Activated CD4-positive, alpha-beta T cell treated with anti-CD3 and anti-CD28 coated beads, Interleukin-2, amount 10 ng/mL, durations not matched to agents 24 days and 14 days (primary cell): ENCODE measurements around the gene FRMD4A. TPM values are rescaled to one million over a fixed set of nuclear protein-coding genes. Genes with fewer than 3 reads are reported as not detected.
A peak's percentile ranks its signal among the peaks of the same experiment; 100 is the strongest.

Experiments
- DNase-seq: peaks from one replicate; pipeline ENCODE4 v3.0.0; 2022
- H3K27ac Mint-ChIP-seq: one replicate; pipeline ENCODE4 v1.8.0; 2022; ENCODE audit warnings: mild to moderate bottlenecking, mixed read lengths
- H3K27me3 Mint-ChIP-seq: one replicate; pipeline ENCODE4 v1.8.0; 2022; ENCODE audit warnings: mixed read lengths
- H3K36me3 Mint-ChIP-seq: one replicate; pipeline ENCODE4 v1.8.0; 2022; ENCODE audit warnings: low read depth, mild to moderate bottlenecking, mixed read lengths
- H3K4me1 Mint-ChIP-seq: one replicate; pipeline ENCODE4 v1.8.0; 2021; ENCODE audit warnings: mixed read lengths
- H3K4me3 Mint-ChIP-seq: one replicate; pipeline ENCODE4 v1.8.0; 2022; ENCODE audit warnings: mild to moderate bottlenecking, moderate library complexity, mixed read lengths
- H3K9me3 Mint-ChIP-seq: one replicate; pipeline ENCODE4 v1.8.0; 2021; ENCODE audit warnings: mixed read lengths
- intact Hi-C: fragments of 100-400 bp; cut with micrococcal nuclease; formaldehyde crosslinking; loops from one replicate; pipeline ENCODE4 v1.15.1; 2023
- total RNA-seq: library from RNA; stranded (reverse); gene quantifications from 2 replicates; pipeline ENCODE4 v1.2.3, GENCODE V29; 2022

Gene FRMD4A
- total RNA-seq, 1 donor from 2014 or later = 0.98 TPM

DNA sequence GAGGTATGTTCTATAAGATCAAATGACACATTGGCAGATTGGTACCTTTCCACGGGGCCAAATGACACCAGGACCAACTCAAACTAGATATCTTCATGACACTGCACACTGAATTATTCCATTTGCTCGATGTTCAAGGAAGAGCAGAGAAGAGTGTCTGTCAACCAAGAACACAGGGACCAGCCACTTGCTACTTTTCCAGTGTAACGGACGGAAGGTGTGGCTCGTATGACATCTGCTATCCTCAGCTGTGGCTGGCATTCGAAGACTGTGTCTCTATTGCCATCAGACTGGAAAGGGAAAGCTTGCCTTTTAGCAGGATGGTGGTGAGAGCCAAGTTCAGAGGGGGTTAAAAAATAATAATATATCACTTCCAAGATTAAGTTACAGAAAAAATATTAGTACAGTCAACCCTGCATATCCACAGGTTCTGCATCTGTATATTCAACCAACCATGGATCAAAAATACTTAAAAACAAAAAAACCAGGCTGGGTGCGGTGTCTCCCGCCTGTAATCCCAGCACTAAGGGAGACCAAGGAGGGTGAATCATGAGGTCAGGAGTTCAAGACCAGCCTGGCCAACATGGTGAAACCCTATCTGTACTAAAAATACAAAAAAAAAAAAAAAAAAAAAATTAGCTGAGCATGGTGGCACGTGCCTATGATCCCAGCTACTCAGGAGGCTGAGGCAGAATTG lies 506.9 kb downstream of the FRMD4A start:
- H3K4me1 Mint-ChIP-seq = peaks cover 9% of the 10 kb centered on the region
- H3K9me3 Mint-ChIP-seq = peaks cover 5% of the 10 kb centered on the region
- no peak overlapping the region for H3K4me3 Mint-ChIP-seq
- peaks cover 16% of the 10 kb centered on the region for H3K27me3 Mint-ChIP-seq
- DNase-seq = no peak
- H3K36me3 Mint-ChIP-seq = no peaks in the 10 kb centered on the region
- H3K27ac Mint-ChIP-seq = no peak overlapping the region
- intact Hi-C loops = no loop called here

DNA sequence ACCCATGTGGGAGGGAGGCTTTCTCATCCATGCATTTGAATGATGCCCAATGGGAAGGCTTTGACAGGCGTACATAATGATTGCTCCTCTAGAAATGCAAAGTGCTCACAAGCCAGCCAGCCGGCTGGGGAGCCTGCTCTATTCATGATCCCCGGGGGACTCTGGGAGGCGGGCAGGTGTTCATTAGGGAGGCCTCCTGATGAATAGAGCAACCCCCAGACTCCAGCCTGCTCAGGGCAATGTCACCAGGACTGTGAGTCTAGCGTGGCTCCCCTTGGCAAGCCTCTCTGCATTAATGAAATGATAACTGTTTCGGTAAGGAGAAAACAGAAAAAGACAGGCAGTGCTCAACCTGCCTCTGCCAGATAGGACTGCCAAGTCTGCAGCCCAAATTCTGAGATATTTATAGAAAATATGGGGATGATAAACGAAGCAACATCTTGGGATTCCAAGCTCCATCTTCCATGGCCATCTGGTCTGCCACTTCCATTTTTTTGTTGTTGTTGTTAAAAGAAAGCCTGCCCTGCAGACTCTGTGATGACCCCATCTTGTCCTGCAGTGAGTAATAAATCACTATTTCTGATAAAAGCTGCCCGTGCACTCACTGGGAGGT lies 507.5 kb downstream of the FRMD4A start:
- Mint-ChIP-seq H3K27ac (no peak overlapping the region), H3K9me3 (peaks cover 8% of the 10 kb centered on the region), H3K36me3 (no peaks in the 10 kb centered on the region), H3K27me3 (peaks cover 16% of the 10 kb centered on the region), H3K4me1 (peaks cover 9% of the 10 kb centered on the region), H3K4me3 (no peak overlapping the region)
- no peak for DNase-seq
- intact Hi-C loops = no loop called here

DNA sequence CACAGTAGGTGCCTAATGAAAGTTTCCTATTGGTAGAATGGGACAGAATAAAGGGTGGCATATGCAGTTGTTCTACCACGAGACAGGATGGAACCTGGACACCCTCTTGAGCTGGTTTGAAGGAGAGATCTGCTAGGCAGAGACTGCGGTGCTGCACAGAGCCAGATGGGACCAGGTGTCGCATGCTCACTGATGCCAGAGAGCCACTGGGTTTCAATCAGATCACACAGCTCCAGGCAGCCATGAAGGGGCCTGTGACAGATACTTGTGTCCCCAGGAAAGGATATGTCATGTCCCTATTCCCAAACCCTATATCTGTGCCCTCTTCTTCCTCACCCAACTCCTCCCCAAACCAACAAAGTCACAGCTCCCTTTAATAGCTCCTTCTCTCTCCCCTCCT lies 508.2 kb downstream of the FRMD4A start:
- Mint-ChIP-seq H3K27me3 (peaks cover 16% of the 10 kb centered on the region), H3K36me3 (peaks cover 1% of the 10 kb centered on the region), H3K9me3 (peaks cover 11% of the 10 kb centered on the region), H3K4me3 (no peak overlapping the region), H3K4me1 (peaks cover 9% of the 10 kb centered on the region), H3K27ac (no peak overlapping the region)
- intact Hi-C loops = no loop called here
- no peak for DNase-seq

DNA sequence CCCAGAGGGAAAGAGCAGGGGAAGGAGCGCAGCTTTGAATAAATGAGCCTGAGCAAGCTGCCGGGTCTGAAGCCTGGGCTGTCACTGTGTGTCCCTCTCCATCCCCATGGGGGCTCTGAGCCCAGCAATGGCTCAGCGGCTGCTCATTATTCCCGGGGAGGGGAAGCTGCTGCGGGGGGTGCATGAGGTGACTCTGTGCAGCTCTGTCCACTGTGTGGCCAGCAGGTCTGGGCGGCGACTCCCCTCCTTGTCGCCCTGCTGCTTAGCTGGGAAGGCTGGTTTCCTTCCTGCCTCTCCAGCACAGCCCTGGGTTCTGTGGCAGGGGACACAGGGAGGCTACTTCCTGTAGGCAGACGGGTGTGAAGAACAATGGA lies 509.8 kb downstream of the FRMD4A start:
- Mint-ChIP-seq H3K4me3 (no peak overlapping the region), H3K27ac (no peak overlapping the region), H3K36me3 (peaks cover 2% of the 10 kb centered on the region), H3K4me1 (peaks cover 9% of the 10 kb centered on the region), H3K27me3 (peaks cover 9% of the 10 kb centered on the region), H3K9me3 (peaks cover 21% of the 10 kb centered on the region)
- intact Hi-C loops = no loop called here
- no peak for DNase-seq

DNA sequence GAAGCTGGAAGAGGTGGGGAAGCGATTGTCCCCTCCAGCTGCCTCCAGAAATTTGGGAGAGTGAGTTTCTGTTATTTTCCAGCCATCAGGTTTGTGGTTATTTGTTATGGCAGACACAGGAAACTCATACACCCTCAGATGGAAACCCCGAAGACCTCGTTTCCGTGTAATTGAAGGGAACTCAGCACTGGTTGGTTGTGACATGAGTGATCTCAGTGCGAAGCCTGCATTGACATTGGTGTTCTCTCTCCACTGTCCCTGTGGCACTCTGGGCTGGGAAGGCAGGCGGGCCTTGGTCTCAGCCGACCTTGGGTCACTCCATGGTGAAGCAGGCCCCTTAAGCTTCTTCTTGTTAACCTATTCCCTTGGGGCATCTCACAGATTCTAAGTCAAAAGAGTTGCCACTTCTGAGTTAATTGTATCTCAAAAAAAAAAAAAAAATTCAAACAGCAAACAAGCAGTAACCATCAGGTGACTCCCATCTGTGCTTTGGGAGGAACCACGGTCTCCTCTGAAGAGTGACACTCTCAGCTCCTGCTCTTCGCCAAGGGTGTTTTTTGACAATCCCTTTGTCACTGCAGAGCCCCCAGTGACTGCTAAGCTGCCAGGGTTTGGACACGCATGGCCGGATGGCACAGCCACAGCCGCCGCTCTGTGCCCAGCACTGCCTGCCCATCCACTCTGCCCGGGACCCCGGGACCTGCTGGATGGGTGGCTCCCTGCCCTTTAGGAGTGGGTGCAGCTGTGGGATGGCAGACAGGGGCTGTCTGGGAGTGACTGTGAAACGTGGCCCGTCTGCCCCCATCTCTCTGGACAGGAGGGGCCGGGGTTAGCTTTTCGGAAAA lies 510.4 kb downstream of the FRMD4A start:
- peak; percentile 62 for DNase-seq
- intact Hi-C loops = no loop called here
- Mint-ChIP-seq H3K27me3 (peaks cover 7% of the 10 kb centered on the region), H3K4me3 (no peak overlapping the region), H3K27ac (peak overlapping the region; percentile 22), H3K4me1 (peaks cover 9% of the 10 kb centered on the region), H3K36me3 (peaks cover 2% of the 10 kb centered on the region), H3K9me3 (peaks cover 21% of the 10 kb centered on the region)

DNA sequence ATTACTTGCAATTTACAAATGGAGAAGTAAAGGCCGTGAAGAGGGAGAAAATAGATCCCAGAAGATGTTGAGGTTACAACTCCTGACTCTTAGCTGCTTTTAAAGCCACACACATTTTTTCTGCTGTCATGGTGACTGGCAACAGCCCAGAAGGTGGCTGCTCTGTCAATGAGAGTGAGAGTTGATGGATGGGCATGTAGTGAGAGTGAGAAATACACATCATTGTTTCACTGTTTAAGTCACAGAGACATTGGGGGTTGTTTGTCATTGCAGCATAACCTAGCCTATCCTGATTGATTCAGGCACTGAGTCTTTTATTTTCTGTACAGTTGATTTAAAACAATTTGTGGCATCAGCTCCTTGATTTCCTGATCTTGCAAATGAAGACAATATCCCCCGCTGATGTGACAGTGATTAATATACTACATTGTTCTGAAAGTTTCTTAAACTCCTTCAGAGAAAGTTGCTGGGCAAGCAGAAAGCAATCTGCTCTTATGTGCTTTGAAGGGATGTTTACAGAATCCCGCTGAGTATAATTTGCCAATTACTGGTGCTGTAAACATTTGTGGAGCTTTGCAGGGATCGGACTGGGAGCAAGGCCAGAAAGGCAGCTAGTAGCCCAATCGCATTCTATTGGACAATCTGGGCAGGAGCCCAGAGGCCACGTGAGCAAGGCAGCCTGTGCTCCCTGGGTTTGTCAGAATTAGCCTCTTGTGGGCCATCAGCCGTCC lies 514.4 kb downstream of the FRMD4A start:
- peaks cover 2% of the 10 kb centered on the region for H3K36me3 Mint-ChIP-seq
- peaks cover 21% of the 10 kb centered on the region for H3K9me3 Mint-ChIP-seq
- H3K4me1 Mint-ChIP-seq = peaks cover 9% of the 10 kb centered on the region
- no peak overlapping the region for H3K27ac Mint-ChIP-seq
- H3K4me3 Mint-ChIP-seq = no peak overlapping the region
- intact Hi-C loops = no loop called here
- DNase-seq = no peak
- H3K27me3 Mint-ChIP-seq = peaks cover 6% of the 10 kb centered on the region

DNA sequence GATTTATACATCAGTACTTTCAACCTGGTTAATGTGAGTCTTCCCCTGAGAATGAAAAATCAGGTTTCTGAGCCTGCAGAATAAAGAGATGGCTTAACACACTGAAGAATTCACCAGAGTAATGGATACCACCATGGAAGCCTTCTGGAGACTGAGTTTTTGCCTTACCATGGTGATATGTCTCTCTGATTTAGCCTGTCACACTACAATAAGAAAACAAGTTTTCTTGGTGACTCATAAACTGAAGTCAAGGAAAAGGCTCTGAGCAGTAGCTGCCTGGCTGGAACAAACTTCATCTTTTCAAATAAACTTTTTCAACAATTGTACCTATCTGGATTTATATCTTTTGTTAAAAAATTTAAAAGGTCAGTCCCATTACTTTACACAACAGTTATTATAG lies 515.0 kb downstream of the FRMD4A start:
- no peak for DNase-seq
- Mint-ChIP-seq H3K36me3 (peaks cover 2% of the 10 kb centered on the region), H3K4me1 (peaks cover 7% of the 10 kb centered on the region), H3K27me3 (peaks cover 6% of the 10 kb centered on the region), H3K27ac (no peak overlapping the region), H3K9me3 (peaks cover 21% of the 10 kb centered on the region), H3K4me3 (no peak overlapping the region)
- intact Hi-C loops = no loop called here

DNA sequence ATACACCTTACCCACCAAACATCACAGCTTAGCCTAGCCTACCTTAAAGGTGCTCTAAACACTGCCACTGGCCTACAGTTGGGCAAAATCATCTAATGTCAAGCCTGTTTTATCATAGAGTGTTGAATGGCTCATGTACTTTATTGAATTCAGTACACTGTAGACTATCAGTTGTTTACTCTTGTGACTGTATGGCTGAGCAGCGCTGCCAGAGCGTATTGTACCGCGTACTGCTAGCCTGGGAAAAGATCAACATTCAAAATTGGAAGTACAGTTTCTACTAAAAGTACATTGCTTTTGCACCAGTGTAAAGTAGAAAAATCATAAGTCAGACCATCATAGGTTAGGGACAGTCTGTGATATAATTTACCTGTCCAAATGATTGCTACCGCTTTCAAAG lies 517.2 kb downstream of the FRMD4A start:
- no peak overlapping the region for H3K4me3 Mint-ChIP-seq
- H3K27me3 Mint-ChIP-seq = peaks cover 4% of the 10 kb centered on the region
- H3K9me3 Mint-ChIP-seq = peaks cover 16% of the 10 kb centered on the region
- H3K4me1 Mint-ChIP-seq = peaks cover 3% of the 10 kb centered on the region
- H3K27ac Mint-ChIP-seq = no peak overlapping the region
- peaks cover 2% of the 10 kb centered on the region for H3K36me3 Mint-ChIP-seq
- DNase-seq = no peak
- intact Hi-C loops = no loop called here

DNA sequence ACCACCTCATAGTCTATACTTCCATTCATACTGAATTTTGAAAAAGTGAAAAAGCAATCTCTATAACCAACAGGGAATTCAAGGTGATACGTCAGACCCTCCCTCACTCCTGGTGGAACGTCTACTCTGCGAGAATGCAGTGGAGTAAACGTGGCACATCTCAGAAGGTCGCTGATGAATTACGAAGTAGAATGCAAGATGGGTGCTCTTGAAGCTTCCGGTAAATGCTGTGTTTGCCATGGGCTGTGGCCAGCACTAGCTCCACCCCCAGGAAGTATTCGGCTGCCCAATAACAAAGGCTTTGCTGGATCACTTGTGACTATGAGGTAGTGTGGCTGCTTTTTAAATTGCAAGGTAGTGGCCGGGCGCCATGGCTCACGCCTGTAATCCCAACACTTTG lies 517.9 kb downstream of the FRMD4A start:
- H3K36me3 Mint-ChIP-seq = peaks cover 2% of the 10 kb centered on the region
- intact Hi-C loops = no loop called here
- H3K4me1 Mint-ChIP-seq = peaks cover 3% of the 10 kb centered on the region
- H3K27me3 Mint-ChIP-seq = peaks cover 4% of the 10 kb centered on the region
- H3K9me3 Mint-ChIP-seq = peaks cover 13% of the 10 kb centered on the region
- H3K4me3 Mint-ChIP-seq = no peak overlapping the region
- no peak overlapping the region for H3K27ac Mint-ChIP-seq
- DNase-seq = no peak

DNA sequence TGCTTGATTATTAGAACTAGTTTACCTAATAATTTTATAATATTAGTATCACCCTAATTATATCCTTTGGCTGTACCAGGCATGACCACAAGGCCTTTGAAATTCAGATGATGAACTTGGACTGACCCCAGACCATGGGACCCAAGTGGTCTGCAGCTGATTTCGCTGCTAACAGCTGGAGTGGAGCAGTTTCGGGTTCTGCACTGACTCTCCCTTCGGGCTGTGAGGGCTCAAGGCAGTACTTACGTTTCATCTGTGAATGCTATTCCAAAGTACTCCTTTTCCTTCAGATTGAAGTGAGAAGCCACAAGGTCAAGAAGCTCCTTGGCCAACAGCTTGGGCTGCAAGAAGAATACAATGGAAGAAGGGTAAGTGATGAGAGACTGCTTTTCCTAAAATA lies 520.2 kb downstream of the FRMD4A start:
- no peak overlapping the region for H3K4me3 Mint-ChIP-seq
- intact Hi-C loops = no loop called here

DNA sequence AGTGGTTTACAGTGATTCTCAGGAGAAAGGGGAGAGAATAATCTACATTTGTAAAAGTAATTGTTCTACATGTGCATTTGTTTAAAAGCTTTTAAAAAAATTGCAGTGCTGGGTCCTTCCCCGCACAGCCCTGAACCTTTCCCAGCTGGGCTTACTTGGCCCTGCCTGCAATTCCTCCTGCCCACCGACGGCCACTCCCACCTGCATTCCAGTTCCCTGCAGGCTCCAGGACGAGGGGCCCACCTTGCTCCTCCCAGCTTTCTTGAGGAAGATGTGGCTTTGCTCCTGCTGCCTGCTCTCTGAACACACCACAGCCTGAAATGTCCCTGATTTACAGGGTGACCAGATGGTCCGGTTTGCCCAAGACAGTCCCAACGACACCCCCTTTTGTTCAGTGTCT lies 521.3 kb downstream of the FRMD4A start:
- H3K27me3 Mint-ChIP-seq = no peaks in the 10 kb centered on the region
- H3K36me3 Mint-ChIP-seq = no peaks in the 10 kb centered on the region
- H3K27ac Mint-ChIP-seq = no peak overlapping the region
- H3K4me3 Mint-ChIP-seq = no peak overlapping the region
- intact Hi-C loops = no loop called here
- DNase-seq = no peak
- no peaks in the 10 kb centered on the region for H3K9me3 Mint-ChIP-seq
- peaks cover 3% of the 10 kb centered on the region for H3K4me1 Mint-ChIP-seq

More for the DNA sequence above, 520.2 kb downstream of the FRMD4A start:
- H3K9me3 Mint-ChIP-seq = no peaks in the 10 kb centered on the region
- no peak overlapping the region for H3K27ac Mint-ChIP-seq
- H3K27me3 Mint-ChIP-seq = peaks cover 4% of the 10 kb centered on the region
- DNase-seq = no peak
- H3K4me1 Mint-ChIP-seq = peaks cover 3% of the 10 kb centered on the region
- H3K36me3 Mint-ChIP-seq = no peaks in the 10 kb centered on the region

DNA sequence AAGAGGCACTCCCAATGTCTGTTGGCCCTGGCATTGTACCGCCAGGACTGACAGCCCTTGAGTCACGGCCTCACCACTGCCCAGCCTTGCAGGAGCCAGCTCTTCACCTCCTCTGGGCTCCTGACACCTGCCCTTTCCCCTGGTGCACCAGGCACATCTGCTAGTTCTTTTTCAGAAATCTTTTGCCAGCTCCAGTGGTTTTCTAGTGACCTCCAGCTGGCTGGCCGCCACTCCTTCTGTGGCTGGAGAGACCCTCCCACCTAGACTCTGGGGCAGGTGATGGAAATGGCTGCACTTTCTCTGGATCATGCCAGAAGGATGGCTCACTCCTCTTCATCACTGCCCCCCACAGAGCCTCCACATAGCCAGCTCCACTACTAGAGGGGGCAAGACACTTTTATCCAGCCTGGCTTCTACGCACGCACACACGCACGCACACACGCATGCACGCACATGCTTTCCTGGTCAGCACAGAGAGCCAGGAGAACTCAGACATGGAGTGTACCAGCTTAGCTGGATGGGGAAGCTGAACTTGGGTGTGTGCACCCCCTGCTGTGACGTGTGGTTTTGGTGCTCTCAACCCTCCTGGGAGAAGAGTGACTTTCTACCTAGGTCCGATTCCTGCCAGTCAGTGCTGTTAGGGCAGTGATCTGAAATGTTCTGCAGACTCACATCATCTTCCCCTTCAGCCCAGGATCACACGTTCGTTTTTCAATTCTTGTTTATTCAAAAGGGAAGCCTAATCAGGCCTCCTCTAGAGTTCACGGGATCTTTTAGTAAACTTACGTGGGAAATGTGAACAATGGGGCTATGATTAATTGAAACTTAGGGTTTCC lies 522.0 kb downstream of the FRMD4A start:
- Mint-ChIP-seq H3K4me1 (peaks cover 3% of the 10 kb centered on the region), H3K36me3 (no peaks in the 10 kb centered on the region), H3K27ac (no peak overlapping the region), H3K4me3 (no peak overlapping the region), H3K27me3 (peaks cover 3% of the 10 kb centered on the region), H3K9me3 (no peaks in the 10 kb centered on the region)
- no peak for DNase-seq
- intact Hi-C loops = no loop called here

DNA sequence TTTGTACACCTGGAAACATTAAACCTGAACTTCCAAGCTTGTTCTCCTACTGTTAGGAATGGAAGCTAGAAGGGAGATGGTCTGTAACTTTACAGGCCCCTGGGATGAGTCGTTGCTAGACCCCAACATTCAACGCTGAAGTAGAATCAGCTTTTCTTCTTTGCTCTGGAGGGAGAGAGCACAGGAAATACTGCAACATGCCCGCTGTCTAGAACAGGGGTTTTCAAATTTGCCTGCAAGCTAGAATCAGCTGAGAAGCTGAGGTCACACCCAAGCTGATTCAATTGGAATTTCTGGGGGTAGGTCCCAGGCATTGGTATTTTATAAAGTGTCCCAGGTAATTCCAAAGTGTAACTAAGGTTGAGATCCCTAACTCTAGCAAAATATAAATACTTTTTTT lies 524.3 kb downstream of the FRMD4A start:
- intact Hi-C loops = no loop called here
- DNase-seq = no peak
- H3K36me3 Mint-ChIP-seq = no peaks in the 10 kb centered on the region
- no peaks in the 10 kb centered on the region for H3K9me3 Mint-ChIP-seq
- no peak overlapping the region for H3K27ac Mint-ChIP-seq
- H3K4me3 Mint-ChIP-seq = no peak overlapping the region
- H3K4me1 Mint-ChIP-seq = peaks cover 3% of the 10 kb centered on the region
- H3K27me3 Mint-ChIP-seq = peaks cover 8% of the 10 kb centered on the region
